Immature natural killer cell (primary cell): ENCODE data around the gene ADCY3. TPM values are rescaled to one million over a fixed set of nuclear protein-coding genes. Genes with fewer than 3 reads are reported as not detected.
A peak's percentile ranks its signal among the peaks of the same experiment; 100 is the strongest.

Experiments used
- DNase-seq, 3 donors: peaks; one replicate each; pipeline ENCODE4 v3.0.0; 2022; ENCODE audit warnings: mixed read lengths in 1 of 3
- H3K27ac Mint-ChIP-seq, 6 donors: one replicate each; pipeline ENCODE4 v1.8.0; 2020; ENCODE audit warnings: mixed read lengths in 6 of 6, mild to moderate bottlenecking in 5 of 6, inconsistent platforms in 4 of 6, moderate library complexity in 3 of 6
- H3K27me3 Mint-ChIP-seq, 3 donors: one replicate each; pipeline ENCODE4 v1.8.0; 2020 to 2021; ENCODE audit warnings: low read depth in 3 of 3, mild to moderate bottlenecking in 3 of 3, mixed read lengths in 3 of 3, moderate library complexity in 3 of 3, inconsistent platforms in 1 of 3
- H3K36me3 Mint-ChIP-seq, 3 donors: one replicate each; pipeline ENCODE4 v1.8.0; 2020; ENCODE audit warnings: mixed read lengths in 3 of 3, inconsistent platforms in 2 of 3, mild to moderate bottlenecking in 2 of 3
- H3K4me1 Mint-ChIP-seq, 2 donors: one replicate each; pipeline ENCODE4 v1.8.0; 2020; ENCODE audit warnings: inconsistent platforms in 2 of 2, mild to moderate bottlenecking in 2 of 2, mixed read lengths in 2 of 2, moderate library complexity in 1 of 2
- H3K4me3 Mint-ChIP-seq, 5 donors: one replicate each; pipeline ENCODE4 v1.8.0; 2020; ENCODE audit warnings: mild to moderate bottlenecking in 5 of 5, mixed read lengths in 5 of 5, inconsistent platforms in 3 of 5, moderate library complexity in 3 of 5
- H3K9me3 Mint-ChIP-seq, 6 donors: one replicate each; pipeline ENCODE4 v1.8.0; 2020; ENCODE audit warnings: mild to moderate bottlenecking in 6 of 6, mixed read lengths in 6 of 6, inconsistent platforms in 4 of 6, moderate library complexity in 3 of 6
- polyA plus RNA-seq, 3 donors: library from polyadenylated mRNA; unstranded; fragments of 300-500 nt; fragmentation: Illumina TruSeq; gene quantifications; one replicate each; pipeline ENCODE4 v1.2.3, GENCODE V29; 2021

ADCY3 gene
- polyA plus RNA-seq, 3 donors from 2014 or later, result 0.86 to 2.1 TPM; not detected in 1

DNA sequence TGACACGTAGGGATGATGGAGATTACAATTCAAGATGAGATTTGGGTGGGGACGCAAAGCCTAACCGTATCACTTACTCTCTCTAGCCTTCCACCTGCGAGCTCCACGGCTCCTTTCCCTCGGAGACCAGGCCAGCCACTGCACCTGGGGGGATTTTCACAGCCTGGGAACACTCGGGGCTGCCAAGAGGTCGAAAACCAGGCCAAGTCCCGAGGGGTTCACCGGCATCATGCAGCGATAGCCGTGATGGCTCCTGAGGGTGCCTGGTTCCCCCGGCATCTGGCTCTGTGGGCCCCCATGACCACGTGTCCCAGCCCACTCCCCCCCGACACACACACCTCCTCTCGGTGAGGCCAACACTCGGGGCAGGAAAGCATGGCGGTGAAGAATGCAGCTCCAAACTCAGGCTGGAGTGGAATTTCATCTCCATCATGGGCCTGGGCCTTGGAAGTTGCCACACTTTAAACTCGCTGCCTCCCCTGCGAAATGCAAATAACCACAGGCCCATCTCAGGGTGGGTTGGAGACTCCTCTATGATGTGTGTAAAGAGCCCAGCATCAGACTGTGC is 32.6 kb downstream of the ADCY3 start:
- peaks cover 0 to 3% (median under 1%) of the 10 kb centered on the region in 6 donors for H3K9me3 Mint-ChIP-seq
- H3K27me3 Mint-ChIP-seq, result peaks cover 0 to 2% (median 0%) of the 10 kb centered on the region in 3 donors
- H3K4me1 Mint-ChIP-seq, result no peaks in the 10 kb centered on the region
- no peak overlapping the region for H3K4me3 Mint-ChIP-seq
- no peak overlapping the region for H3K27ac Mint-ChIP-seq
- DNase-seq, result no peak
- H3K36me3 Mint-ChIP-seq, result no peaks in the 10 kb centered on the region

DNA sequence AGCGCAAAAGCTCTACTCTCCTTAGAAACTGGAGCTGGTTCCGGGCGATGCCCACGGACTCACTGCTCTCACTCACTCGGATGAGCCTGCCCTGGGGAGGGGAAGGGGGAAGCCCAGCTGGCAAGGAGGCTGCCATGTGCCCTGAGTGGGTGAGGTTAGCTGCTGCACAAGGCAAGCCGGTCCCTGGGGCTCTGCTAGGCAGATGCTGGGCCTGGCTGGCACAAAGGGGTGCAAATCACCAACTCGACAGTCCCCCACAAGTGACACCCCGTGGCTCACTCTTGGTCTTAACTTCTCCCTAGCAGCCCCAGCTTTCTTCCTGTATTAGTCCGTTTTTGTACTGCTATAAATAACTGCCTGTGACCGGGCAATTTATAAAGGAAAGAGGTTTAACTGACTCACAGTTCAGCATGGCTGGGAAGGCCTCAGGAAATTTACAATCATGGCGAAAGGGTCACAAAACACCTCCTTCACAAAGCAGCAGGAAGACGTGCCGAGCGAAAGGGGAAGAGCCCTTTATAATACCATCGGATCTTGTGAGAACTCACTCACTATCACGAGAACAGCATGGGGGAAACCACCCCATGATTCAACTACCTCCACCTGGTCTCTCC is 33.2 kb downstream of the ADCY3 start:
- H3K27ac Mint-ChIP-seq, result no peak overlapping the region
- peaks cover 0 to 2% (median 0%) of the 10 kb centered on the region in 3 donors for H3K27me3 Mint-ChIP-seq
- H3K9me3 Mint-ChIP-seq, result peaks cover 0 to 2% (median 0%) of the 10 kb centered on the region in 6 donors
- H3K36me3 Mint-ChIP-seq, result no peaks in the 10 kb centered on the region
- H3K4me3 Mint-ChIP-seq, result no peak overlapping the region
- DNase-seq, result no peak
- H3K4me1 Mint-ChIP-seq, result no peaks in the 10 kb centered on the region

DNA sequence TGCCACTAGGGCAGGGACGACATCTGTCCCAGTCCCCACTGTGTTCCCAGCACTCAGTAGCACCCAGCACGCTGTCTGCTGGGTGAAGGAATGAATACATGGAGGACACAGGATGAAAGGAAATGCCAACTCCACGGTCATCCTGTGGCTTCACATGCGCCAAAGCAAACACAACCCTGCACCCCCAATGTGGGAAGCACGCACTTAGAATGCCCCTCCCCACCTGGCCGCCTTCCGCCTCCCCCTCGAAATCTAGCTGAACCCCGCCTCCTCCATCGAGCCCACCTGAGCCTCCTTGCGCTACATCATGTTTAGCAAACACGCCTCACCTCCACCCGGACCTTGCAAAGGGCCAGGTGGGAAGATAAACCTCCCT is 33.9 kb downstream of the ADCY3 start:
- DNase-seq, result no peak
- peaks cover 0 to 2% (median 0%) of the 10 kb centered on the region in 6 donors for H3K9me3 Mint-ChIP-seq
- no peaks in the 10 kb centered on the region for H3K4me1 Mint-ChIP-seq
- H3K36me3 Mint-ChIP-seq, result no peaks in the 10 kb centered on the region
- H3K4me3 Mint-ChIP-seq, result no peak overlapping the region
- H3K27ac Mint-ChIP-seq, result no peak overlapping the region
- peaks cover 0 to 2% (median 0%) of the 10 kb centered on the region in 3 donors for H3K27me3 Mint-ChIP-seq

DNA sequence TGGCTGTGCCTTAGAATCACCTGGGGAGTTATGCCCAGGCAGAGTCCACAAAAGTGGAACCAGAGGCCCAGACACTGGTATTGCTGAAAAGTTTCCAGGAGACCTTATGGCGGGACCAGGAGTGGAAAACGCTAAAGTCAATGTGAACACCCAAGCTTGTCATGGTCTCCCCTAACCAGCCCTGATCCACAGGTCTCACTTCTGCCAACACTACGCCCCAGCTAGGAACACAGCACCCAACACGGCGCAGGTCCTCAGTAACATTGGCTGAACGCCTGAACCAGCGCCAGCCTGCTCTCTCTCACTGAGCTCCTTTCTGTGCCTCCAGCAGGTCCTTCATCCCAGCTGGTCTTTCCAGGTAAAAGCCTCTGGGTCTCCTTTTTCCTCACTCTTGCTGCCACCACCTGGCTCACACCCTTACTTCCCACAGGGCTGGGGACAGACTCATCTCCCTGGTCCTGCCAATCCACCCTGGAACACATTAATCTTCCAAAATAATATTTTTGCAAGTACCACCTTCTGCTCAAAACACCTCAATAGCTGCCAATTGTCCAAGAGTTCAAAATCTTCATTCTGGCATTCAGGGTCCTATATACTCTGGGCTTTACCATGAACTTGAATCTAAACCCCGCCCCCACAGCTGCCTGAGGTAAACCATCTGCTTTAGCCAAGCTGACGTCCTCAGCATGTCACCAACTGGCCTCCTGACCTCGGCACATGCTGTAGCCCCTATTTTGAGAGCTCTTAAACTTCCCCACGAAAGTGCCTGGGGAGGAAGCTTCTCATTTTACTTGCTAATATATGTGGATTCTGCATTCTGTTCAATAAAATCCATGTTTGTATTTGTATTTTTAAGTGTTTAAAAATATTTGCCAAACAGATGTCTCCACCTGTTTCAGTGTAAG is 34.6 kb downstream of the ADCY3 start:
- Mint-ChIP-seq H3K9me3 (peaks cover 0 to 2% (median 0%) of the 10 kb centered on the region in 6 donors), H3K4me1 (no peaks in the 10 kb centered on the region), H3K27me3 (peaks cover 0 to 2% (median 0%) of the 10 kb centered on the region in 3 donors), H3K36me3 (no peaks in the 10 kb centered on the region), H3K27ac (no peak overlapping the region), H3K4me3 (no peak overlapping the region)
- DNase-seq, result no peak

DNA sequence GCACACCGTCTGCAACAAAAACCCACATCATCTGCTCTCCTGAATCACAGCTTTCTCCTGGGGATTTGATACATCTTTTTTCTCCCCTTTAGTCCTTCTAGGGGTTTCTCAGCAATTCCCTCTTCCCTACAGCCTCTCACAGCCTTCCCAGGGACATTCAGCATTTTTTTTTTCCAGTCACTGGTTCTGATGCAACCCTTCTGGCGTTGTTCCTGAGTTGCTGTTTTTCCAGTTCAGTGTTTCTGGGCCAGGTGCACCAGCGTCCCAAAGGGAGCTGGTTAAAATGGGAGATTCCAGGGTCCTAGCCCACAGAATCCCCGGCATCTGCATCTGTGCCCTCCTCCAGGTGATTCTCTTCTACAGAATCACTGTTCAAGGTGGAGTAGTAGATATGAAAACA is 36.1 kb downstream of the ADCY3 start:
- no peak overlapping the region for H3K4me3 Mint-ChIP-seq
- H3K4me1 Mint-ChIP-seq, result no peaks in the 10 kb centered on the region
- DNase-seq, result no peak
- peaks cover 0 to 2% (median 0%) of the 10 kb centered on the region in 6 donors for H3K9me3 Mint-ChIP-seq
- no peaks in the 10 kb centered on the region for H3K36me3 Mint-ChIP-seq
- H3K27ac Mint-ChIP-seq, result no peak overlapping the region
- H3K27me3 Mint-ChIP-seq, result peaks cover 0 to 2% (median 0%) of the 10 kb centered on the region in 3 donors

DNA sequence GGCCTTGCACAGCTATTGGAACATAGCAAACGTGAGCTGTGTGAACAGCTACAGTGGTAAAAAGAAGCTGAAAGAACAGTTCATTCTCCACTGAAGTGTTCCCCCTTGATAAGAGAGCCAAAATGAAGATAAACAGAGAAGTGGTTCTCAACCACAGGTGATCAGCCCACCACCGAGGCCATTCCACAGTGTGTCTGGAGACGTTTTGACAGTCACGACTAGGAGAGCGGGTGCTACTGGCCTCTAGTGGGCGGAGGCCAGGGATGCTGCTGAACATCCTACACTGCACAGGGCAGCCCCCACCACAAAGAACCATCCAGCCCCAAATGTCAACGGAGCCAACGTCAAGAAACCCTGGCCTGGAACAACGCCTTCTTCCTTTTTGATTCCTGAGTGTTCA is 38.4 kb downstream of the ADCY3 start:
- peaks cover 0 to 4% (median 0%) of the 10 kb centered on the region in 3 donors for H3K27me3 Mint-ChIP-seq
- H3K36me3 Mint-ChIP-seq, result no peaks in the 10 kb centered on the region
- H3K9me3 Mint-ChIP-seq, result peaks cover 0 to 2% (median 0%) of the 10 kb centered on the region in 6 donors
- H3K27ac Mint-ChIP-seq, result no peak overlapping the region
- no peaks in the 10 kb centered on the region for H3K4me1 Mint-ChIP-seq
- DNase-seq, result no peak
- no peak overlapping the region for H3K4me3 Mint-ChIP-seq

DNA sequence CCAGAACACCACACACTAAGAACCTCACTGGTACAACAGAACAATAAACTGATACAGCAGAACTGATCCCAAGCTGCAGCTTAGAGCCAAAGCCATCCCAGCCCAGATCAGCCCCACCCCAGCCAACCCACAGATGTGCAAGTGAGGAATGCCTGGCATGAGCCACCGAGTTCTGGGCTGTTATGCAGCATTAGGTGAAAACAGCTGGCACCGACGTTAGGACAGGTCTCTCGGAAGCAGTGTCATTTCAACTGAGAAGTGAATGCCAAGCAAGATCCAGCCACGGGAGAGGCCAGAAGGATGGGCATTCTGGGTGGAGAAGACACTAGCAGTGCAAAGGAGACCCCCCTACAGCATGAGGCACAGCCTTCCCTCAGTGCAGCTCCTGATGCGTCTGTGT is 38.9 kb downstream of the ADCY3 start:
- Mint-ChIP-seq H3K4me1 (no peaks in the 10 kb centered on the region), H3K27me3 (peaks cover 0 to 4% (median 0%) of the 10 kb centered on the region in 3 donors), H3K4me3 (no peak overlapping the region), H3K36me3 (no peaks in the 10 kb centered on the region), H3K27ac (peak overlapping the region in 1 of 6 donors; percentile 31), H3K9me3 (peaks cover 0 to 2% (median 0%) of the 10 kb centered on the region in 6 donors)
- no peak for DNase-seq

DNA sequence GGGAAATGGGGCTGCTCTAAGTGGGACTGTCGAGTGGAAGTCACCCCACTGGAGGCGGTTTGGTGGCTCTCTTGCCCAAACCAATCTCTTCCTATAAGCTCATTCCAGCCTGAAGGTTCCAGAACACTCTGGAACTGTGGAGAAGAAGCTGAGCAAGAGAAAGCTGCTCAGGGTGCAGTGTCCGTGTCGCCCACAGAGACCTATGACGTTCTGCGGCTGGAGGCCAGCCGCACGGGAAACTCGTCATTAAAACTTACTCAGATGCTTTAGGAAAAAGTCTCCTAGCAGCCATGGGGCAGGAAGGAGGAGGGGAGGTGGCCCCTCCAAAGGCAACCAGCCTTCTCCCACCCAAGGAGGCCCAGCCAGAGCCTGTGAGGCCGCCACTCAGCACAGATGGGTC is 41.7 kb downstream of the ADCY3 start:
- H3K9me3 Mint-ChIP-seq, result no peaks in the 10 kb centered on the region
- no peak for DNase-seq
- no peaks in the 10 kb centered on the region for H3K36me3 Mint-ChIP-seq
- H3K27ac Mint-ChIP-seq, result no peak overlapping the region
- peaks cover 0 to 2% (median 0%) of the 10 kb centered on the region in 3 donors for H3K27me3 Mint-ChIP-seq
- H3K4me1 Mint-ChIP-seq, result no peaks in the 10 kb centered on the region
- H3K4me3 Mint-ChIP-seq, result no peak overlapping the region

DNA sequence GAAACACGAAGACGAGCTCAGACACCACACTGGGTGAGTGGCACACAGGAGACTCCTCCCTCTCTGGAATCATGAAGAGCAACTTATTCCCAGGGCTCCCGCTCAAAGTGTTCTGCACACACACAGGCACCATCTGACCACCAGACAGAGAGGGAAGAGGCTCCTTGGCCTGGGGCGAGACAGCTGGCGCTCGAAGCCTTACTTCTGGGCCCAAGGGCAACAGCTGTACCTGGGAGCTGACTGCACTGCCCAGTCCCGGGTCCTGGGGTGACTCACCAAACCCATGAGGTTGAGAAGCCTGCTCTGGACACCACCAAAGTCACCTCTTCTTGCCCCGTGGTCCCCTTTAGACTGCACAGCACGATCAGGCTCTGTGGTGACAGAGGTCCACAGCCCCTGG is 42.4 kb downstream of the ADCY3 start:
- no peak overlapping the region for H3K27ac Mint-ChIP-seq
- no peak for DNase-seq
- H3K27me3 Mint-ChIP-seq, result peaks cover 0 to 3% (median 0%) of the 10 kb centered on the region in 3 donors
- H3K4me1 Mint-ChIP-seq, result no peaks in the 10 kb centered on the region
- no peaks in the 10 kb centered on the region for H3K36me3 Mint-ChIP-seq
- no peak overlapping the region for H3K4me3 Mint-ChIP-seq
- no peaks in the 10 kb centered on the region for H3K9me3 Mint-ChIP-seq

DNA sequence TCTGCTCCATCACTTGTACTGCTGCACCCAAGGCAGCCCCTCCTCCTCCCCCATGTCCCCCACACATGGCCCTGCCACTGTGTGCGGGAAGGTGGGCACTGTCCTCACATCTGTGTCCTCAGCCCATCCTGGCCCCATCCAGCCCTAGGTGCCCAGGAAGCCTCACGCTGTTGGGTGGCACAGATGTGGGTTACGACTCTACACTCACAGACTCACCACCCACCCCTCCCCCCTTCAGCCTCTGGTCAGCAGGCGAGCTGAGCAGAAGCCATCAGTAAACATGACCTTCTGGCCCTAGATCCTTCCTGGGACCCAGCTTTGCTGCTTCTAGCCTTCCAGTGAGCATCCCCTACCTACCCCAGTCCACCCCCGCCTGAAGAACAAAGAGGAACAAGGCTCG is 43.0 kb downstream of the ADCY3 start:
- Mint-ChIP-seq H3K27ac (no peak overlapping the region), H3K27me3 (peaks cover 0 to 4% (median 0%) of the 10 kb centered on the region in 3 donors), H3K4me1 (no peaks in the 10 kb centered on the region), H3K4me3 (no peak overlapping the region), H3K36me3 (no peaks in the 10 kb centered on the region), H3K9me3 (no peaks in the 10 kb centered on the region)
- no peak for DNase-seq

DNA sequence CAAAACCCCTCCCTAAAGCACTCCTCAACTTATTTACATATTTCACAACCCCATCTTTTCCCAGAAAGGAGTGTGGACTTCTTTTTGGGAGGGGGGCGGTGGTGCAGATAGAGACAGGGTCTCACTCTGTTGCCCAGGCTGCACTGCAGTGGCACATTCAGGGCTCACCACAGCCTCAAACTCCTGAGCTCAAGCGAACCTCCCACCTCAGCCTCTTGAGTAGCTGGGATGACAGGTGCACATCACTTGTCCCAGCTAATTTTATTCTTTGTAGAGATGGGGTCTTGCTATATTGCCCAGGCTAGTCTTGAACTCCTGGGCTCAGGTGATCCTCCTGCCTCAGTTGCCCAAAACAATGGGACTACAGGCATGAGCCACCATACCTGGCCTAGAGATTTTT is 44.1 kb downstream of the ADCY3 start:
- DNase-seq, result no peak
- Mint-ChIP-seq H3K4me3 (no peak overlapping the region), H3K27me3 (peaks cover 0 to 4% (median 0%) of the 10 kb centered on the region in 3 donors), H3K27ac (no peak overlapping the region), H3K4me1 (no peaks in the 10 kb centered on the region), H3K9me3 (no peaks in the 10 kb centered on the region), H3K36me3 (no peaks in the 10 kb centered on the region)

DNA sequence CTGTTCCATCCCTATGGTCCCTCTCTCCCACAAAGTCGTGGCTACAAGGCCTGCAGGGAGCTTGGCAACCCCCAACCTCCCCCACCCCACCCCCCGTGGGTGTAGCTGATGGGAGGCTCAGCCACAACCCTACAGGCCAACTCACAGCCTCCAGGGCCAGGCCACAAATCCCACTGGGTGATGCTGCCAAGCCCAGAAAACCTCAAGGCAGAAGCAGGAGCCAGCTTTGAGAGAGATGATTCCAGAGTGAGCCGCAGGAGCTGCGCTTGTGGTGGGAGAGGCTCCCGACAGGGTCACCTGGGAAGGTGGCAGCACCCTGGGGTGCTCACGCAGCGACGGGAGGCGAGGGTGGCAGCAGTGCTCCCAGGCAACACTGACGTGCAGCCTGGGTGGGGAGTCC is 44.8 kb downstream of the ADCY3 start:
- Mint-ChIP-seq H3K27me3 (peaks cover 0 to 4% (median 0%) of the 10 kb centered on the region in 3 donors), H3K27ac (no peak overlapping the region), H3K4me3 (no peak overlapping the region), H3K9me3 (no peaks in the 10 kb centered on the region), H3K4me1 (no peaks in the 10 kb centered on the region), H3K36me3 (no peaks in the 10 kb centered on the region)
- no peak for DNase-seq

DNA sequence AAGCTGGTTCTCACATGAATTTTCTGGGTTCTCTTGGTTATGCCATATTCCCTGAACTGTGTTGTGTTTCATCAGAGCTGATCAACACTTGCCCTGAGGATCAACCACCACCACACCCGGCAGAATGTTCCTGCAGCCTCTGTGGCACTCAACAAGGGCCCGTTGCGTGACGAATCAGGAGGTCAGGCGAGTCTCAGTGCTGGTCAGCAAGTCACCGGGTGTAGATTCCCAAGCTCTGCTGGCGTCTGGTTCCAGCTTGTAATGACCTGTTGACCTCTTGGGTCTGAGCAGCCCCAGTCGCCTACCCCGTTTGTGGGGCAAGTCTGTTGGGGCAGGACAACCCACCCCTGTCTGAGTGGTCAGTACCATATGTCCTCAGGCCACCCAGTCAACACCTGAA is 46.0 kb downstream of the ADCY3 start:
- DNase-seq, result no peak
- Mint-ChIP-seq H3K4me3 (no peak overlapping the region), H3K36me3 (no peaks in the 10 kb centered on the region), H3K4me1 (no peaks in the 10 kb centered on the region), H3K27me3 (peaks cover 0 to 4% (median 0%) of the 10 kb centered on the region in 3 donors), H3K27ac (no peak overlapping the region), H3K9me3 (no peaks in the 10 kb centered on the region)

DNA sequence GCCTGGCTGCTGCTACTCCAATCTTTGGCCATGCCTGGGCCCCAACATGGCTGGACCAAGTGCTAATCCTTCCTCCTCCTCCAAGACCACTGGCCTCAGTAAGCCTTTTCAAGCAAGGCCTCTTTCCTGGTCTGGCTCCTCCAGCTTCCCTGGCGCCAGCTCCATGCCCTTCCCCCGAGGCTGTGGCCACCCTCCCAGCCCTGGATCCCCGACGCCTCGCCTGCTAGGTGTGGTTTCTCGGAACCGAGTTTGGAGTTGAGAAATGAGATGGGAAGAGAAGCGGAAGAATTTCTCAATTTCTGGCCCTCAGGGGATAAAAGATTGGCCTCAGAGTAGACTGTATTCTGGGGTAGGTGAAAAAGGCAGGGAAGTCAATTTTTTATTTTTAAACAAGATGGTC is 46.4 kb downstream of the ADCY3 start:
- H3K27ac Mint-ChIP-seq, result no peak overlapping the region
- no peaks in the 10 kb centered on the region for H3K36me3 Mint-ChIP-seq
- H3K27me3 Mint-ChIP-seq, result peaks cover 0 to 4% (median 0%) of the 10 kb centered on the region in 3 donors
- H3K4me1 Mint-ChIP-seq, result no peaks in the 10 kb centered on the region
- DNase-seq, result no peak
- H3K4me3 Mint-ChIP-seq, result no peak overlapping the region
- H3K9me3 Mint-ChIP-seq, result no peaks in the 10 kb centered on the region
